IMR-90 (cell line): Measurements from ENCODE around the gene IRF2BP2. TPM values are rescaled to one million over a fixed set of nuclear protein-coding genes. Genes with fewer than 3 reads are reported as not detected.

Experiments used
- ATAC-seq: fragments of 200-7000 bp; cut with Tn5 transposase; 2 replicates; pipeline ENCODE4 v1.9.1; 2020; ENCODE audit warnings: low read depth, mild to moderate bottlenecking, moderate library complexity
- BruUV-seq: library from RNA; stranded (reverse); fragments of 400-500 nt; replicated peaks from 2 replicates; lab custom pipeline; 2021; lab: Mats Ljungman, UMichigan
- CTCF ChIA-PET: fragments of 300-600 bp; formaldehyde crosslinking; extraction: SDS; loops from one replicate; lab custom pipeline; 2021; ENCODE audit warnings: antibody characterized with exemption; lab: Yijun Ruan, JAX
- POLR2A ChIA-PET: fragments of 300-600 bp; sonication (Branson Sonifier 250); formaldehyde crosslinking; loops from one replicate; lab custom pipeline; 2022; ENCODE audit warnings: antibody characterized with exemption; ENCODE audit not compliant: unreplicated experiment; lab: Charles Lee
- DNase-seq: peaks from one replicate; pipeline ENCODE4 v3.0.0; 2013
- H2AFZ ChIP-seq: replicated peaks from 2 replicates; pipeline ENCODE3; 2013; ENCODE audit warnings: low read length, mild to moderate bottlenecking; ENCODE audit not compliant: poor library complexity
- H2AK5ac ChIP-seq: 2 replicates; pipeline ENCODE4 v1.6.1; 2013; ENCODE audit warnings: low read depth, low read length, inconsistent platforms
- H2AK9ac ChIP-seq: replicated peaks from 2 replicates; pipeline ENCODE3; 2013; ENCODE audit warnings: mild to moderate bottlenecking, low read depth, low read length, moderate library complexity; ENCODE audit not compliant: poor library complexity
- H2BK120ac ChIP-seq: 2 replicates; pipeline ENCODE4 v1.6.1; 2013; ENCODE audit warnings: low read depth, low read length, inconsistent platforms
- H2BK15ac ChIP-seq: 3 replicates; pipeline ENCODE4 v1.6.1; 2013; ENCODE audit warnings: low read depth, low read length, inconsistent platforms
- H2BK20ac ChIP-seq: 2 replicates; pipeline ENCODE4 v1.6.1; 2013; ENCODE audit warnings: low read depth, mild to moderate bottlenecking, inconsistent platforms, low read length, moderate library complexity
- H2BK5ac ChIP-seq: 2 replicates; pipeline ENCODE4 v1.6.1; 2013; ENCODE audit warnings: mild to moderate bottlenecking, low read depth, low read length, inconsistent platforms; ENCODE audit not compliant: poor library complexity, severe bottlenecking
- H3K14ac ChIP-seq: replicated peaks from 2 replicates; pipeline ENCODE4 v1.6.1; 2013; ENCODE audit warnings: low read depth, low read length, inconsistent platforms
- H3K18ac ChIP-seq: 2 replicates; pipeline ENCODE4 v1.6.1; 2013; ENCODE audit warnings: low read depth, low read length, control low read depth
- H3K23ac ChIP-seq: 2 replicates; pipeline ENCODE4 v1.6.1; 2013; ENCODE audit warnings: low read depth, low read length, inconsistent platforms
- H3K27ac ChIP-seq: 2 replicates; pipeline ENCODE4 v1.5.1; 2013; ENCODE audit warnings: mild to moderate bottlenecking, control low read depth, low read length; ENCODE audit not compliant: insufficient read depth
- H3K27me3 ChIP-seq: 2 replicates; pipeline ENCODE4 v1.6.1; 2013; ENCODE audit warnings: low read length; ENCODE audit not compliant: control insufficient read depth, insufficient read depth
- H3K36me3 ChIP-seq: 2 replicates; pipeline ENCODE4 v1.6.1; 2013; ENCODE audit warnings: low read length, mixed read lengths; ENCODE audit not compliant: control insufficient read depth, insufficient read depth
- H3K4ac ChIP-seq: 2 replicates; pipeline ENCODE4 v1.6.1; 2013; ENCODE audit warnings: low read depth, low read length, inconsistent platforms
- H3K4me1 ChIP-seq: 2 replicates; pipeline ENCODE4 v1.6.1; 2013; ENCODE audit warnings: low read length, mixed read lengths; ENCODE audit not compliant: control insufficient read depth, insufficient read depth
- H3K4me2 ChIP-seq: 2 replicates; pipeline ENCODE4 v1.6.1; 2013; ENCODE audit warnings: low read depth, mild to moderate bottlenecking, control low read depth, low read length, moderate library complexity
- H3K4me3 ChIP-seq: 2 replicates; pipeline ENCODE4 v1.5.1; 2013; ENCODE audit warnings: low read depth, mild to moderate bottlenecking, control low read depth, low read length, moderate library complexity; ENCODE audit not compliant: insufficient read depth
- H3K56ac ChIP-seq: 2 replicates; pipeline ENCODE4 v1.6.1; 2013; ENCODE audit warnings: low read length, inconsistent platforms; ENCODE audit not compliant: insufficient read depth; ENCODE audit errors: extremely low read depth
- H3K79me1 ChIP-seq, 2 experiments: 2 replicates each; pipeline ENCODE4 v1.6.1; 2013; ENCODE audit warnings: low read length in 2 of 2, inconsistent platforms in 1 of 2, low read depth in 1 of 2
- H3K9ac ChIP-seq: 2 replicates; pipeline ENCODE4 v1.6.1; 2013; ENCODE audit warnings: low read depth, low read length, control low read depth
- H3K9me1 ChIP-seq: 2 replicates; pipeline ENCODE4 v1.6.1; 2013; ENCODE audit warnings: low read length, inconsistent platforms; ENCODE audit not compliant: insufficient read depth
- H3K9me3 ChIP-seq: 2 replicates; pipeline ENCODE4 v1.6.1; 2013; ENCODE audit warnings: low read length; ENCODE audit not compliant: control insufficient read depth, insufficient read depth
- H4K20me1 ChIP-seq: 2 replicates; pipeline ENCODE4 v1.6.1; 2013; ENCODE audit warnings: low read length, inconsistent platforms; ENCODE audit not compliant: insufficient read depth
- H4K5ac ChIP-seq: 2 replicates; pipeline ENCODE4 v1.6.1; 2013; ENCODE audit warnings: mild to moderate bottlenecking, low read depth, low read length, control low read depth
- H4K8ac ChIP-seq, 2 experiments: 2 replicates each; pipeline ENCODE4 v1.6.1; 2013; ENCODE audit warnings: low read depth in 2 of 2, low read length in 2 of 2, control low read depth in 1 of 2, inconsistent platforms in 1 of 2
- H4K91ac ChIP-seq: 2 replicates; pipeline ENCODE4 v1.6.1; 2013; ENCODE audit warnings: low read depth, low read length, inconsistent platforms; ENCODE audit not compliant: insufficient read depth
- CEBPB ChIP-seq: IDR thresholded peaks from 2 replicates; pipeline ENCODE4 v1.6.1; 2012; ENCODE audit warnings: low read depth, low read length, improper control_type of control experiment
- CHD1 ChIP-seq: IDR thresholded peaks from 2 replicates; pipeline ENCODE4 v1.6.1; 2012; ENCODE audit warnings: low read depth, low read length, improper control_type of control experiment
- CTCF ChIP-seq: conservative IDR thresholded peaks from 2 replicates; pipeline ENCODE4 v1.5.1; 2012; ENCODE audit warnings: mild to moderate bottlenecking, low read depth, low read length, improper control_type of control experiment
- FOS ChIP-seq: fragments of 150-350 bp; IDR thresholded peaks from 2 replicates; pipeline ENCODE4 v1.6.1; 2016; ENCODE audit warnings: low read depth, low read length
- MAFK ChIP-seq: IDR thresholded peaks from 2 replicates; pipeline ENCODE4 v1.6.1; 2012; ENCODE audit warnings: low read depth, low read length, improper control_type of control experiment
- MAZ ChIP-seq: IDR thresholded peaks from 2 replicates; pipeline ENCODE4 v1.6.1; 2012; ENCODE audit warnings: low read depth, mild to moderate bottlenecking, low read length, improper control_type of control experiment, moderate library complexity, borderline replicate concordance
- MXI1 ChIP-seq: IDR thresholded peaks from 2 replicates; pipeline ENCODE4 v1.6.1; 2012; ENCODE audit warnings: low read depth, mild to moderate bottlenecking, low read length, moderate library complexity, borderline replicate concordance
- NFE2L2 ChIP-seq: fragments of 150-350 bp; IDR thresholded peaks from 2 replicates; pipeline ENCODE4 v1.6.1; 2016; ENCODE audit warnings: low read depth, mild to moderate bottlenecking, low read length
- POLR2A ChIP-seq: IDR thresholded peaks from 2 replicates; pipeline ENCODE4 v1.6.1; 2012; ENCODE audit warnings: mild to moderate bottlenecking, low read depth, low read length
- RCOR1 ChIP-seq: IDR thresholded peaks from 2 replicates; pipeline ENCODE4 v1.6.1; 2012; ENCODE audit warnings: mild to moderate bottlenecking, low read length, improper control_type of control experiment; ENCODE audit not compliant: insufficient replicate concordance
- RFX5 ChIP-seq: IDR thresholded peaks from 2 replicates; pipeline ENCODE4 v1.8.0; 2012; ENCODE audit warnings: low read depth, mild to moderate bottlenecking, low read length, moderate library complexity
- USF2 ChIP-seq: fragments of 150-350 bp; IDR thresholded peaks from 2 replicates; pipeline ENCODE4 v1.6.1; 2017; ENCODE audit warnings: mild to moderate bottlenecking, antibody characterized with exemption, low read length, low read depth
- WGBS, 2 experiments: methylation state at CpG; one replicate each; pipeline versions ENCODE4 v1.1.5 to v1.1.7; 2013; ENCODE audit warnings: missing lambda C conversion rate in 2 of 2; ENCODE audit not compliant: insufficient read length in 1 of 2; ENCODE audit errors: extremely low coverage in 2 of 2; 5-methylcytosine and 5-hydroxymethylcytosine counted together
- dilution Hi-C: fragments of 300-500 bp; cut with HindIII; formaldehyde crosslinking; loops from one replicate; pipeline ENCODE4 v1.14.3; 2018; ENCODE audit warnings: low sequenced_read_pairs; ENCODE audit not compliant: unreplicated experiment
- in situ Hi-C: fragments of 300-500 bp; cut with MboI; formaldehyde crosslinking; loops from 3 replicates; pipeline ENCODE4 v1.14.3; 2019; ENCODE audit warnings: low sequenced_read_pairs, inconsistent platforms, mixed read lengths
- intact Hi-C: fragments of 100-400 bp; cut with micrococcal nuclease; formaldehyde crosslinking; loops from 2 replicates; pipeline ENCODE4 v1.10.0; 2022
- polyA plus RNA-seq, 3 experiments: library from polyadenylated mRNA; depleted of rRNA; stranded (reverse); fragments of >200 nt; gene quantifications; 2 replicates each; pipeline ENCODE4 v1.2.3, GENCODE V29; 2012; ENCODE audit warnings: low replicate concordance in 1 of 3
- total RNA-seq: library from RNA; depleted of rRNA; stranded (reverse); fragments of >200 nt; gene quantifications from 2 replicates; pipeline ENCODE4 v1.2.3, GENCODE V29; 2012

Gene IRF2BP2
- total and polyA plus RNA-seq, 2 of the 4 experiments (the other 2 are of a cell fraction), result 47.0 to 66.6 TPM

GRCh38 chr1:234655328-234656069 is 45.5 kb upstream of the IRF2BP2 start:
- no peaks in the 10 kb centered on the region for H4K20me1 ChIP-seq
- H2AFZ ChIP-seq, result peak overlapping the region; percentile 26
- H2BK20ac ChIP-seq, result peak overlapping the region; percentile 22; the same call in 1 of the 2 replicates
- no peak overlapping the region for H3K18ac ChIP-seq
- H3K9me1 ChIP-seq, result peaks cover 28% of the 10 kb centered on the region
- H3K9ac ChIP-seq, result no peak overlapping the region
- H4K91ac ChIP-seq, result no peak overlapping the region
- ATAC-seq (no peak), DNase-seq (no peak)
- H3K23ac ChIP-seq, result no peak overlapping the region
- H3K4me1 ChIP-seq, result peaks cover 22% of the 10 kb centered on the region
- CTCF ChIA-PET, result no interaction called here
- no peak overlapping the region for H2AK9ac ChIP-seq
- no peak overlapping the region for H3K27ac ChIP-seq
- H2AK5ac ChIP-seq, result peak overlapping the region; percentile 63
- no peak overlapping the region; a peak in 1 of 4 replicates for H4K8ac ChIP-seq
- peak overlapping the region; percentile 49; the same call in 1 of the 2 replicates for H2BK120ac ChIP-seq
- H3K4me2 ChIP-seq, result no peak overlapping the region
- peak overlapping the region; percentile 15; the same call in 1 of the 2 replicates for H3K14ac ChIP-seq
- peak overlapping the region; percentile 15 for H2BK5ac ChIP-seq
- H3K27me3 ChIP-seq, result no peaks in the 10 kb centered on the region
- H3K9me3 ChIP-seq, result no peaks in the 10 kb centered on the region
- peak overlapping the region; percentile 81 for H3K4ac ChIP-seq
- H3K79me1 ChIP-seq, result peaks cover 0 to 12% of the 10 kb centered on the region in 2 experiments; a peak in 1 of 4 replicates
- no peaks in the 10 kb centered on the region for H3K36me3 ChIP-seq
- no peak overlapping the region; the same call in 2 of the 3 replicates for H2BK15ac ChIP-seq
- H3K56ac ChIP-seq, result no peak overlapping the region
- intact Hi-C loops, result no loop called here
- no peak overlapping the region for H3K4me3 ChIP-seq
- dilution Hi-C loops, result no loop called here
- no TSS peak for BruUV-seq
- in situ Hi-C loops, result no loop called here
- POLR2A ChIA-PET, result no interaction called here
- 66% methylated on average over 3 of the region's 8 CpGs; no CpG with 5 or more reads in 1 of the 2 experiments for WGBS, 2 experiments
- no peak overlapping the region for H4K5ac ChIP-seq
- TF ChIP-seq MAFK (no peak), POLR2A (no peak), MAZ (no peak), NFE2L2 (no peak), RFX5 (no peak), CTCF (no peak), FOS (no peak), CEBPB (no peak), MXI1 (no peak), CHD1 (no peak), USF2 (no peak), RCOR1 (no peak)
